Measurements from ENCODE around the gene TTC12.

TTC12 gene

GRCh38 chr11:113351068-113351450, 36.7 kb downstream of the TTC12 start:
- TF ChIP-seq CTCF (IDR thresholded peaks at IDR 0.05; ENCODE audit: low read length, missing control alignments), result no peak
- no peak for DNase-seq (ENCODE audit: low read depth)
- no peak overlapping the region for H3K4me3 ChIP-seq (replicated peaks; ENCODE audit: low read depth, low read length)

GRCh38 chr11:113351480-113351879, 37.1 kb downstream of the TTC12 start:
- peak; percentile 62 for DNase-seq (ENCODE audit: low read depth)
- H3K4me3 ChIP-seq (replicated peaks; ENCODE audit: low read depth, low read length), result no peak overlapping the region
- TF ChIP-seq CTCF (IDR thresholded peaks at IDR 0.05; ENCODE audit: low read length, missing control alignments), result no peak

- no peak for TF ChIP-seq CTCF (IDR thresholded peaks at IDR 0.05; ENCODE audit: low read length, missing control alignments)
- DNase-seq (ENCODE audit: low read depth), result no peak
Observed at GRCh38 chr11:113356203-113356602, 41.8 kb downstream of the TTC12 start.

GRCh38 chr11:113363406-113363805, 49.0 kb downstream of the TTC12 start:
- TF ChIP-seq CTCF (IDR thresholded peaks at IDR 0.05; ENCODE audit: low read length, missing control alignments), result no peak
- DNase-seq (ENCODE audit: low read depth), result no peak
- H3K4me3 ChIP-seq (replicated peaks; ENCODE audit: low read depth, low read length), result no peak overlapping the region

More at GRCh38 chr11:113356203-113356602, 41.8 kb downstream of the TTC12 start:
- H3K4me3 ChIP-seq (replicated peaks; ENCODE audit: low read depth, low read length), result no peak overlapping the region

- no peak for DNase-seq (ENCODE audit: low read depth)
- no peak for TF ChIP-seq CTCF (IDR thresholded peaks at IDR 0.05; ENCODE audit: low read length, missing control alignments)
- no peak overlapping the region for H3K4me3 ChIP-seq (replicated peaks; ENCODE audit: low read depth, low read length)
Observed at GRCh38 chr11:113363996-113364641, 49.7 kb downstream of the TTC12 start.

- TF ChIP-seq CTCF (IDR thresholded peaks at IDR 0.05; ENCODE audit: low read length, missing control alignments), result no peak
- H3K4me3 ChIP-seq (replicated peaks; ENCODE audit: low read depth, low read length), result no peak overlapping the region
- DNase-seq (ENCODE audit: low read depth), result no peak
Observed at GRCh38 chr11:113365895-113366294, 51.5 kb downstream of the TTC12 start.

GRCh38 chr11:113369411-113369810, 55.0 kb downstream of the TTC12 start:
- DNase-seq (ENCODE audit: low read depth), result no peak
- no peak for TF ChIP-seq CTCF (IDR thresholded peaks at IDR 0.05; ENCODE audit: low read length, missing control alignments)
- no peak overlapping the region for H3K4me3 ChIP-seq (replicated peaks; ENCODE audit: low read depth, low read length)

All from fibroblast of pulmonary artery (primary cell).